HG02885 (cell line): ENCODE measurements around the gene ADAMTS12.

Experiments used
- ATAC-seq: cut with Tn5 transposase; IDR thresholded peaks from one replicate; pipeline ENCODE4 v1.9.1; 2021; ENCODE audit warnings: mild to moderate bottlenecking; ENCODE audit not compliant: unreplicated experiment, poor library complexity

The ADAMTS12 gene

GRCh38 chr5:33809936-33810335 is 81.9 kb downstream of the ADAMTS12 start:
- no peak for ATAC-seq

DNA sequence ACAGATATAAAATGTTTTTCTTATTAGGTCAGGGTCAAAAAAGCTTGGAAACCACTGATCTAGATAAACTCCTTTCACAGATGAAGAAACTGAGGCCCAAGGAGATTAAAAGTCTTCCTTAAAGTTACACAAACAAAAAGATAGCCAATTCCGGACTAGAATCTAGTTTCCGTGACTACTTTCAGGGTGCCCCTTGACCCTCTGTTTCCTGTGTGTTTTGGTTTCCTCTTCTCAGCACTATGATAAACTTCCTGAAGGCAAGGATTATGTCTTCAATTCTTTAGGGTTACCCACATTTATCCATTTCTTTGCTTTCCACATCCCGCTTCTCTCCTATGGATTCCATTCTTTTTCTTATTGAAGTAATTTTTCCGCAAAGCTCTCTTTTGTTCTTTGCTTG is 83.1 kb downstream of the ADAMTS12 start:
- no peak for ATAC-seq

GRCh38 chr5:33807771-33808170 is 84.0 kb downstream of the ADAMTS12 start:
- no peak for ATAC-seq

GRCh38 chr5:33806738-33807442 is 84.9 kb downstream of the ADAMTS12 start:
- no peak for ATAC-seq

- ATAC-seq: no peak
Observed at GRCh38 chr5:33801292-33801691, 90.5 kb downstream of the ADAMTS12 start.

- no peak for ATAC-seq
Observed at GRCh38 chr5:33800241-33800950, 91.4 kb downstream of the ADAMTS12 start.

DNA sequence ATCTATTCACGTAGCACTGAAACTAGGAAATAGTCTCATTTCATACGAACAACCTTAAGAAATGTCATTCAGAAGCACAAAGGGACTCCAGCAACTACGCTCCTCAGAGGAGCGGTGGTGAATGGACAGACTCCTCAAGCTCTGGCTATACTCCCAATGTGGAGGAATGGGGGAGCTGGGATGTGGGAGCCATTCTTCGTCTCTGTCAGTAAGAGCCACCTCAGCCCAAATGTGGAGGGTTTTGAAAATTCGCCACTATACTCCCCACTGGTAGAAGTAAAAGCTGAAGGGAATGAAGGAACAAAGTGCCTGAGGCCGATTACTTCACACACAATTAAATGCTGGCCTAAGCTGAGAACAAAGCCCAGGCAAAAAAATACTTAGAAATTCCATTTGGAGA is 96.3 kb downstream of the ADAMTS12 start:
- ATAC-seq: no peak

DNA sequence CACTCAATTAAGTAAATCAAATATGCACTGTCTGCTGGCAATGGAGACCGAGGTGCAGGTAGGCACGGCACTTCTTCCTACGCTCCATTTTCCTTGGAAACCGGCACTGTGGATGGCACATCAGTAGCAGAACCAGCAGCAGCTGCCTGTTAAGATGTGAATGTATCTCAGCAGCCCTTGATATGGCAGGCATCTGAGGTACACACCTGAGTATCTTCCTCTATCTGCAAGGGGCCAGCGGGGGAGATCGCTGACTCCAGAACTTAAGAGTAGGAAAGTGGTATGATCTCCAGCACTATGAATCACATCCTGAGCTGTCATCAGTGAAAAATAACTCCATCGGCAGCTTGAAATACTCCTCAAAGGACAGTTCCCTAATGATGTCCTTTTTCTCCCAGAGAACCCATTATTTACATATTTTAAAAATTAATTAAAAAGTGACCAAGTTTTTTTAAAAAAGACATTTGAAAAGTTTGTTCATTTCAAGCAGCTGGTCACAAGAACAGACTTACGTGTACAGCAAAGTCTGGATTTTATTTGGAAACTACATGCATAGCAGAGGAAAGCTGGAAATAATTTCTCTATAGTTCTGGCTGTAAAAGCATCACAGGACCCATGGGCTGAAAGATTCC is 97.1 kb downstream of the ADAMTS12 start:
- ATAC-seq: no peak

- ATAC-seq: no peak
Observed at GRCh38 chr5:33793836-33794549, 97.8 kb downstream of the ADAMTS12 start.

- no peak for ATAC-seq
Observed at GRCh38 chr5:33793276-33793675, 98.5 kb downstream of the ADAMTS12 start.

- no peak for ATAC-seq
Observed at GRCh38 chr5:33792559-33792958, 99.2 kb downstream of the ADAMTS12 start.

DNA sequence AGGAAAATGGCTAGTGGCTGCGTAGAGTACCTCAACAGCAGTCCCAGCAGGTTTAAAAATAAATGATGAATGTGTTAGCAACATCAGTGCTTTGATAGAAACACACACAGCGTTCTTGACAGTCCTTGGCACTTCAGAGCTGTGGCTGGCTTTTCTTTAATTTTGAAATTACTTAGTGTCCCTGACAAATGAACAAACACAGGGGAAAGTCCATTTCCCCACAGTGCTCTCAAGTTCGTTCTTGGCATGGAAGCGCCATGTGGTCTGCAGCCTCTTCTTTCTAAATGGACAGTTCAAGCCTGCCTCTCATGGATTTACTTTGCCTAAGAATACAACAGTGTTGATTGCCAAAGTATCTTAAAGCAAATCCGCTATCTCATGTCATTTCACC is 102.2 kb downstream of the ADAMTS12 start:
- ATAC-seq: no peak

DNA sequence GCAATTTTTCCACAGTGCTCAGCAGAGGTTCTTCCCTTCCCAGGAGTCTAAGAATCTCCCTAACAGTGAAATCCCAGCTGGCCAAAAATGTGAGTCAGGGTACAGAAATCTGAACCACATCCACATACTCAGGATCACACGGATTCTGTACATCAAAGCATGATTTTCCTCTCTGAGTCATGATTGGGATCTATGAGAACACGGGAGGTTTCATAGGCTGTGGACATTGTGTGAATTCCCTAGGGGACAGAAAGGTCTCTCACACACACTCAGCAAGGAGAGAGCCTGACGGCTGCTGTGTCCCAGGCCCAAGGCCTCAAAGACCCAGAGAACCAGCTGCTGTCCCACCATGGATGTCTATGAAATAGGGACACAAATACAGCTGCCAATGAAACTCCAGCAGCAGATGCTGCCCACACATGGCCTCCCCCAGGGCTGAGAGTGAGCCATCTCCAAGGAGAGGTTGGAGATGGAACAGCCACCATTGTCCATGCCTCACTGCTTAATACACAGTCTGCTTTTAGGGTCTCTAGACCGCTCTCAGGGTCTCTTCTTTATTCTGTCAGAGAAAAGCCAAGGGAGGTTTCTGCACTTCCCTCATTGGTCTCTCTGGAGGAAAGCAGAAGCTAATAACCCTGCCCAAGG is 102.7 kb downstream of the ADAMTS12 start:
- no peak for ATAC-seq

- ATAC-seq: no peak
Observed at GRCh38 chr5:33785571-33785970, 106.2 kb downstream of the ADAMTS12 start.

DNA sequence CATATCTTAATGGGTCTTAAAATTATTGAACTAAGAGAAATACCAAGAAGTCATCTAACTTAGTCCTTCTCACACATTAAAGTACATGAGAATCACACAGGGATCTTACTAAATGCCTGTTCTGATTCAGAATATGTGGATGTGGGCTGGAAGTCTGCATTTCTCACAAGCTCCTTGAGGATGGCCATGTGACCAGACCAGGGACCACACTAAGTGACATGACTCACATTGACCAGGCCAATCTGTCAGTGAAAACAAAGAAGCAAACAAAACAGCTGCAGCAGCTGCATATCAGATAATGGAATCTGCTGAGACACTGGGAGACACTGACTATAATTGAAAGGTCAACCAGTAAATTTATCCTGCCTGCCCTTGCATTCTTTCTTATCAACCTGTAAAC is 110.5 kb downstream of the ADAMTS12 start:
- ATAC-seq: no peak

- ATAC-seq: no peak
Observed at GRCh38 chr5:33776151-33776660, 115.6 kb downstream of the ADAMTS12 start.

DNA sequence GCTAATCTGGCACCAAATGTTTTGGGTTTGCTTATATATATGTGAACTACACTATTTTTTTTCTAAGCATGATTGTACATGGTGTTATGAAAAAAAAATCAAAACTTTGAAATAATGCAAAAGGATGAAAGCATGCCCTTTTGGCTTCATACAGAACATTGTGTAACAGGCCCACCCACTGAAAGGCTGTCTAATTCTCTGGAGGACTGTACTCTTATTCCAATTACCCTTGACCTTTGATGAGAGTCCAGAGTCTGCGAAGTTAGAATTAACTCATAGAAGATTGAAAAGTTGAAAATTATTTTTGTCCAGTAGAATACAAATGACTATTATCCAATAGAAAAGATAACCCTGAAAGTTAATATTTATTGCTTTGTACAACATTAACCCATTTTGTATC is 117.4 kb downstream of the ADAMTS12 start:
- no peak for ATAC-seq

GRCh38 chr5:33772380-33772897 is 119.4 kb downstream of the ADAMTS12 start:
- ATAC-seq: no peak

- no peak for ATAC-seq
Observed at GRCh38 chr5:33769968-33770367, 121.8 kb downstream of the ADAMTS12 start.

- no peak for ATAC-seq
Observed at GRCh38 chr5:33769196-33769595, 122.6 kb downstream of the ADAMTS12 start.
